GM12892 (cell line): ENCODE results near the gene REG4.
"Not testable (repeated sequence)": the region's sequence is repeated elsewhere in the genome, so short reads cannot be mapped to it uniquely, and the experiment has no call there.

Experiments
- POLR2A ChIP-seq: IDR thresholded peaks from 2 replicates; pipeline ENCODE4 v1.6.1; 2011; ENCODE audit warnings: low read depth, low read length, control low read depth
- POLR2AphosphoS5 ChIP-seq: IDR thresholded peaks from 2 replicates; pipeline ENCODE4 v1.6.1; 2011; ENCODE audit warnings: low read depth, low read length, control low read depth

GRCh38 chr1:119786473-119787050 is 24.7 kb downstream of the REG4 start:
- TF ChIP-seq POLR2A, POLR2AphosphoS5: not testable (repeated sequence)
